ENCODE results near the gene AP2B1.
"Not testable (repeated sequence)": the region's sequence is repeated elsewhere in the genome, so short reads cannot be mapped to it uniquely, and the experiment has no call there.

AP2B1 gene

GRCh38 chr17:35578197-35578928 lies 8.8 kb upstream of the AP2B1 start, which contains the start of gene PEX12:
Gene PEX12, minus strand, starts transcription at chr17:35578571. Its CDS starts 550 bp downstream, at chr17:35578021.
- peak; percentile 75 for DNase-seq

- DNase-seq = no peak
These were observed 8.1 kb upstream of the AP2B1 start for GRCh38 chr17:35578929-35579432.

GRCh38 chr17:35584061-35584460 lies 3.1 kb upstream of the AP2B1 start:
- DNase-seq = no peak

- DNase-seq = no peak
These were observed 501 bp upstream of the AP2B1 start for GRCh38 chr17:35586569-35587073.

GRCh38 chr17:35588196-35588920 lies 1.2 kb downstream of the AP2B1 start:
- no peak for DNase-seq

- DNase-seq = no peak
These were observed 8.9 kb downstream of the AP2B1 start for GRCh38 chr17:35596072-35596471.

- DNase-seq = no peak
These were observed 9.6 kb downstream of the AP2B1 start for GRCh38 chr17:35596530-35597233.

- DNase-seq = no peak
These were observed 10.5 kb downstream of the AP2B1 start for GRCh38 chr17:35597604-35598003.

- DNase-seq = no peak
These were observed 16.6 kb downstream of the AP2B1 start for GRCh38 chr17:35603674-35604073.

- DNase-seq = no peak
These were observed 18.6 kb downstream of the AP2B1 start for GRCh38 chr17:35605678-35606077.

GRCh38 chr17:35607239-35607847 lies 20.2 kb downstream of the AP2B1 start:
- DNase-seq = no peak

GRCh38 chr17:35609831-35610230 lies 22.7 kb downstream of the AP2B1 start:
- DNase-seq = no peak

- not testable (repeated sequence) for DNase-seq
These were observed 23.6 kb downstream of the AP2B1 start for GRCh38 chr17:35610746-35611145.

- no peak for DNase-seq
These were observed 25.9 kb downstream of the AP2B1 start for GRCh38 chr17:35612924-35613521.

- DNase-seq = no peak
These were observed 27.7 kb downstream of the AP2B1 start for GRCh38 chr17:35614810-35615209.

- no peak for DNase-seq
These were observed 29.4 kb downstream of the AP2B1 start for GRCh38 chr17:35616536-35616935.

GRCh38 chr17:35617505-35617904 lies 30.4 kb downstream of the AP2B1 start:
- DNase-seq = no peak

GRCh38 chr17:35618628-35619027 lies 31.5 kb downstream of the AP2B1 start:
- DNase-seq = no peak

- DNase-seq = no peak
These were observed 34.6 kb downstream of the AP2B1 start for GRCh38 chr17:35621768-35622167.

GRCh38 chr17:35627417-35627816 lies 40.3 kb downstream of the AP2B1 start:
- DNase-seq = no peak

GRCh38 chr17:35630530-35631148 lies 43.5 kb downstream of the AP2B1 start:
- no peak for DNase-seq

- DNase-seq = no peak
These were observed 53.9 kb downstream of the AP2B1 start for GRCh38 chr17:35641032-35641431.
